ENCODE measurements around the gene ITGA1. TPM values are rescaled to one million over a fixed set of nuclear protein-coding genes. Genes with fewer than 3 reads are reported as not detected.

Gene ITGA1
- total RNA-seq, 1 donor from 2014 or later, result 346 TPM

- Mint-ChIP-seq H3K27me3 (ENCODE audit: low read depth) (no peaks in the 10 kb centered on the region), H3K36me3 (ENCODE audit: low read depth) (peaks cover 26% of the 10 kb centered on the region), H3K4me1 (ENCODE audit: low read depth) (peaks cover 49% of the 10 kb centered on the region), H3K9me3 (ENCODE audit: low read depth) (no peaks in the 10 kb centered on the region), H3K27ac (ENCODE audit: unreplicated experiment) (no peak overlapping the region), H3K4me3 (ENCODE audit: unreplicated experiment) (no peak overlapping the region)
- TF ChIP-seq, protein P1, sequence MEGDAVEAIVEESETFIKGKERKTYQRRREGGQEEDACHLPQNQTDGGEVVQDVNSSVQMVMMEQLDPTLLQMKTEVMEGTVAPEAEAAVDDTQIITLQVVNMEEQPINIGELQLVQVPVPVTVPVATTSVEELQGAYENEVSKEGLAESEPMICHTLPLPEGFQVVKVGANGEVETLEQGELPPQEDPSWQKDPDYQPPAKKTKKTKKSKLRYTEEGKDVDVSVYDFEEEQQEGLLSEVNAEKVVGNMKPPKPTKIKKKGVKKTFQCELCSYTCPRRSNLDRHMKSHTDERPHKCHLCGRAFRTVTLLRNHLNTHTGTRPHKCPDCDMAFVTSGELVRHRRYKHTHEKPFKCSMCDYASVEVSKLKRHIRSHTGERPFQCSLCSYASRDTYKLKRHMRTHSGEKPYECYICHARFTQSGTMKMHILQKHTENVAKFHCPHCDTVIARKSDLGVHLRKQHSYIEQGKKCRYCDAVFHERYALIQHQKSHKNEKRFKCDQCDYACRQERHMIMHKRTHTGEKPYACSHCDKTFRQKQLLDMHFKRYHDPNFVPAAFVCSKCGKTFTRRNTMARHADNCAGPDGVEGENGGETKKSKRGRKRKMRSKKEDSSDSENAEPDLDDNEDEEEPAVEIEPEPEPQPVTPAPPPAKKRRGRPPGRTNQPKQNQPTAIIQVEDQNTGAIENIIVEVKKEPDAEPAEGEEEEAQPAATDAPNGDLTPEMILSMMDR (IDR thresholded peaks at IDR 0.05), result no peak
- DNase-seq (ENCODE audit: low spot score), result no peak
Measured at GRCh38 chr5:52849544-52849943, 61.8 kb downstream of the ITGA1 start.

DNA sequence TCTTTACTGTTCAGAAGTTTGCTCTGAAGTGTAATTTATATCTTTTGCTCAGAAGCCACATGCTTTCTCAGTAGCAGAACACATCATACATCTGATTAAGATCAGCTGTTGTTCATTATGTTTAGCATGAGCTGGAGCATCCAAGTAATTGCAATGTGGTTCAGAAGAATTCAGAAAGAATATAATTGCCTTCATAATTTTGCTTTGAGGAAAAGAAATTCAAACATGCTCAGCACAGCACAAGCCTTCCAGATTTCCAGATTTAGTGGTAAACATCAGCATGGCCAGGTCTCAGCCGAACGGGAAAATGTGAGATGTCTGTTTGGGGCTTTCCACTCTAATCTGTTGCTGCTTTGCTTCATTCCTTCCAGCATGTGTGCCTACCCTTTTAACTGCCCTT is 65.9 kb downstream of the ITGA1 start:
- no peaks in the 10 kb centered on the region for H3K9me3 Mint-ChIP-seq (ENCODE audit: low read depth)
- TF ChIP-seq, protein P1 (IDR thresholded peaks at IDR 0.05), result no peak
- peaks cover 11% of the 10 kb centered on the region for H3K4me1 Mint-ChIP-seq (ENCODE audit: low read depth)
- H3K27me3 Mint-ChIP-seq (ENCODE audit: low read depth), result no peaks in the 10 kb centered on the region
- peak overlapping the region; percentile 69 for H3K27ac Mint-ChIP-seq (ENCODE audit: unreplicated experiment)
- peaks cover 26% of the 10 kb centered on the region for H3K36me3 Mint-ChIP-seq (ENCODE audit: low read depth)
- DNase-seq (ENCODE audit: low spot score), result no peak
- H3K4me3 Mint-ChIP-seq (ENCODE audit: unreplicated experiment), result no peak overlapping the region

DNA sequence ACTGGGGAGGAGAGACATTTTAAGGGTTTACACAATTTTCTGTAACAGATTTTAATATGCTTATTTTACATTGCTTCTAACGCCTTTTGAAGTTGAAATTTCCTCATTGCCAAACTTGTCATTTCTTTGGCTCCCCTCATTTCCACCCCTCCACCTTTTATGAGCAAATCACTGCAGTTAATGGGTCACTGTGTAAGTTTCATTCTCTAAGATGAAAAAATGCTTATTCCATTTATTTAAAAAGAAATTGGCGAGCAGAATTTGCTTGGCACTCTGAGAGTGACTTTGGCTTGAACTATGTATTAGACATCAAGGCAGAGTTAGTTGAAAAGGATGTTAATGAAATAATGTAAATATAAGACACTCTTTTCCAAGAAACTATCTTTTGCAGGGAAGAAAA is 66.6 kb downstream of the ITGA1 start:
- TF ChIP-seq, protein P1 (IDR thresholded peaks at IDR 0.05), result no peak
- H3K4me3 Mint-ChIP-seq (ENCODE audit: unreplicated experiment), result no peak overlapping the region
- peaks cover 16% of the 10 kb centered on the region for H3K4me1 Mint-ChIP-seq (ENCODE audit: low read depth)
- no peak for DNase-seq (ENCODE audit: low spot score)
- H3K27ac Mint-ChIP-seq (ENCODE audit: unreplicated experiment), result peak overlapping the region; percentile 69
- H3K27me3 Mint-ChIP-seq (ENCODE audit: low read depth), result no peaks in the 10 kb centered on the region
- no peaks in the 10 kb centered on the region for H3K9me3 Mint-ChIP-seq (ENCODE audit: low read depth)
- peaks cover 24% of the 10 kb centered on the region for H3K36me3 Mint-ChIP-seq (ENCODE audit: low read depth)

- H3K27ac Mint-ChIP-seq (ENCODE audit: unreplicated experiment), result peak overlapping the region; percentile 27
- peaks cover 21% of the 10 kb centered on the region for H3K36me3 Mint-ChIP-seq (ENCODE audit: low read depth)
- peaks cover 23% of the 10 kb centered on the region for H3K4me1 Mint-ChIP-seq (ENCODE audit: low read depth)
- no peaks in the 10 kb centered on the region for H3K9me3 Mint-ChIP-seq (ENCODE audit: low read depth)
- no peak overlapping the region for H3K4me3 Mint-ChIP-seq (ENCODE audit: unreplicated experiment)
- no peak for DNase-seq (ENCODE audit: low spot score)
- TF ChIP-seq, protein P1 (IDR thresholded peaks at IDR 0.05), result no peak
- H3K27me3 Mint-ChIP-seq (ENCODE audit: low read depth), result no peaks in the 10 kb centered on the region
Measured at GRCh38 chr5:52854949-52855348, 67.2 kb downstream of the ITGA1 start.

DNA sequence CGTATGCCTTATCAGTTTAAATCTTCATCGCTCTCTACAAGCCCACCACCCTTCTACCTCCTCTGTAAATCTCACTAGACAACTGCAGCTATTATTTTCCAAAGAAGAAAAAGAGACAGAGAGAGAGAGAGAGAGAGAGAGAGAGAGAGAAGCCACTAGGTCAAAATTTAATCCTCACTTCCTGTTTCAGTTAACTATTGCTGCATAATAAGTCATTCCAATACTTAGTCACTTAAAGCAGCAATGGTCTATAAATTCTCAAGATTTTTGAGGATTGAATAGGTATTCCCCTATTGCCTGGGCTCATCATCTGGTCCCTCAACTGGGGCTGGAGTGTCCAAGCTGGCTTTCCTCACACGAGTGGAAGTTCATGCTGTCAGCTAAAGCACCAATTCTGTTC is 68.8 kb downstream of the ITGA1 start:
- no peaks in the 10 kb centered on the region for H3K27me3 Mint-ChIP-seq (ENCODE audit: low read depth)

More for the DNA sequence above, 68.8 kb downstream of the ITGA1 start:
- no peak for DNase-seq (ENCODE audit: low spot score)
- Mint-ChIP-seq H3K9me3 (ENCODE audit: low read depth) (no peaks in the 10 kb centered on the region), H3K4me3 (ENCODE audit: unreplicated experiment) (no peak overlapping the region), H3K27ac (ENCODE audit: unreplicated experiment) (no peak overlapping the region), H3K4me1 (ENCODE audit: low read depth) (peaks cover 32% of the 10 kb centered on the region), H3K36me3 (ENCODE audit: low read depth) (peaks cover 17% of the 10 kb centered on the region)
- TF ChIP-seq, protein P1 (IDR thresholded peaks at IDR 0.05), result no peak
